ENCODE results near the gene RABAC1. TPM values are rescaled to one million over a fixed set of nuclear protein-coding genes. Genes with fewer than 3 reads are reported as not detected.
A peak's percentile ranks its signal among the peaks of the same experiment; 100 is the strongest.

The RABAC1 gene
- total and polyA plus RNA-seq, 9 of the 15 experiments (the other 6 are each of a cell fraction or from before 2014, with no cell fraction given), result 2.4 to 28.1 (median 9.3) TPM

GRCh38 chr19:41913538-41914423 is 45.3 kb downstream of the RABAC1 start:
- DNase-seq (ENCODE audit: extremely low read depth in 1 of 4, low spot score in 3 of 4) (no peak), ATAC-seq (no peak), FAIRE-seq (no peak)
- BruUV-seq (replicated peaks), result no TSS peak
- ChIA-PET CTCF (ENCODE audit: low intra/inter-chr PET ratio) (no interaction called here), POLR2A (no interaction called here)
- Histone ChIP-seq H3K79me2 (ENCODE audit: control insufficient read depth, insufficient read depth, low read length) (no peaks in the 10 kb centered on the region), H4K20me1 (replicated peaks; ENCODE audit: control insufficient read depth, insufficient read depth, low read length) (peaks cover 29% of the 10 kb centered on the region; the same call in 1 of the 2 replicates), H3K9ac (ENCODE audit: insufficient read depth in 1 of 2, low read depth in 2 of 2, low read length in 2 of 2) (no peak overlapping the region), H3K9me1 (ENCODE audit: control insufficient read depth, insufficient read depth, low read length) (no peaks in the 10 kb centered on the region), H2AFZ (ENCODE audit: low read depth, low read length) (no peak overlapping the region), H3K4me2 (ENCODE audit: insufficient read depth, low read length) (no peak overlapping the region), H3K4me1 (replicated peaks in 1 of 2; ENCODE audit: control insufficient read depth in 2 of 2, insufficient read depth in 2 of 2, low read length in 2 of 2) (peaks cover 0 to 26% of the 10 kb centered on the region in 2 experiments; a peak in 2 of 5 replicates), H3K9me3 (replicated peaks; ENCODE audit: control insufficient read depth, insufficient read depth, low read depth, low read length) (no peaks in the 10 kb centered on the region), H3K27ac (ENCODE audit: extremely low read depth, low read depth, low read length) (no peak overlapping the region), H3K36me3 (ENCODE audit: control insufficient read depth, insufficient read depth, low read length) (no peaks in the 10 kb centered on the region), H3K27me3 (ENCODE audit: control insufficient read depth in 2 of 2, insufficient read depth in 2 of 2, low read length in 2 of 2) (peaks cover 32 to 67% of the 10 kb centered on the region in 2 experiments), H3K4me3 (no peak overlapping the region)
- 5% methylated on average over 17 of the region's 21 CpGs for WGBS (ENCODE audit: insufficient coverage, low coverage, missing lambda C conversion rate)
- TF ChIP-seq ZNF347 (CRISPR knock-in tag; IDR thresholded peaks at IDR 0.05; ENCODE audit: low read depth), result no peak
- TF ChIP-seq ZBTB26 (CRISPR knock-in tag; IDR thresholded peaks at IDR 0.05), result 0 out of 2 replicates have a peak, but pooled peaks have one; percentile 33
- in situ Hi-C loops (cut with MboI) (no loop called here), intact Hi-C loops (cut with micrococcal nuclease) (no loop called here)
